ENCODE measurements around the gene PLAAT5. TPM values are rescaled to one million over a fixed set of nuclear protein-coding genes. Genes with fewer than 3 reads are reported as not detected.

The PLAAT5 gene
- total RNA-seq, 1 experiment from 2014 or later = not detected

GRCh38 chr11:63485777-63486176 is 5.2 kb downstream of the PLAAT5 start:
- DNase-seq (ENCODE audit: low spot score) = no peak
- BruUV-seq (replicated peaks) = no TSS peak
- CTCF ChIA-PET = no interaction called here
- Histone ChIP-seq H3K4me1 (ENCODE audit: insufficient read depth, low read length, poor library complexity, severe bottlenecking) (no peaks in the 10 kb centered on the region), H3K36me3 (ENCODE audit: insufficient read depth, low read length, poor library complexity, severe bottlenecking) (no peaks in the 10 kb centered on the region), H3K27me3 (replicated peaks; ENCODE audit: insufficient read depth, low read depth, low read length, poor library complexity) (peaks cover 41% of the 10 kb centered on the region), H3K4me3 (ENCODE audit: low read depth, low read length, poor library complexity, severe bottlenecking) (no peak overlapping the region), H3K9me3 (ENCODE audit: low read depth, low read length, poor library complexity, severe bottlenecking) (peaks cover 12% of the 10 kb centered on the region), H3K27ac (ENCODE audit: low read depth, low read length, poor library complexity, severe bottlenecking) (no peak overlapping the region)
- TF ChIP-seq EZH2 (IDR thresholded peaks at IDR 0.05; ENCODE audit: borderline replicate concordance, low read depth, low read length, poor library complexity, severe bottlenecking) (no peak), CTCF (conservative IDR thresholded peaks at IDR 0.05; ENCODE audit: low read depth, low read length) (no peak)
- POLR2A ChIA-PET (ENCODE audit: low non-redundant PET) = no interaction called here
- intact Hi-C loops (cut with micrococcal nuclease; ENCODE audit: unreplicated experiment) = no loop called here

GRCh38 chr11:63480039-63480438 is 10.9 kb downstream of the PLAAT5 start:
- Histone ChIP-seq H3K9me3 (ENCODE audit: low read depth, low read length, poor library complexity, severe bottlenecking) (peaks cover 9% of the 10 kb centered on the region), H3K4me3 (ENCODE audit: low read depth, low read length, poor library complexity, severe bottlenecking) (no peak overlapping the region), H3K4me1 (ENCODE audit: insufficient read depth, low read length, poor library complexity, severe bottlenecking) (no peaks in the 10 kb centered on the region), H3K27ac (ENCODE audit: low read depth, low read length, poor library complexity, severe bottlenecking) (no peak overlapping the region), H3K27me3 (replicated peaks; ENCODE audit: insufficient read depth, low read depth, low read length, poor library complexity) (no peaks in the 10 kb centered on the region), H3K36me3 (ENCODE audit: insufficient read depth, low read length, poor library complexity, severe bottlenecking) (no peaks in the 10 kb centered on the region)
- CTCF ChIA-PET = interaction anchor here (2.4 kb wide), 1 partner anchor 156 kb away, joined by 19 read pairs; no protein-coding TSS in a partner anchor
- intact Hi-C loops (cut with micrococcal nuclease; ENCODE audit: unreplicated experiment) = no loop called here
- POLR2A ChIA-PET (ENCODE audit: low non-redundant PET) = no interaction called here
- TF ChIP-seq CTCF (conservative IDR thresholded peaks at IDR 0.05; ENCODE audit: low read depth, low read length) (no peak), EZH2 (IDR thresholded peaks at IDR 0.05; ENCODE audit: borderline replicate concordance, low read depth, low read length, poor library complexity, severe bottlenecking) (no peak)
- BruUV-seq (replicated peaks) = no TSS peak
- DNase-seq (ENCODE audit: low spot score) = no peak

GRCh38 chr11:63478896-63479295 is 12.1 kb downstream of the PLAAT5 start:
- intact Hi-C loops (cut with micrococcal nuclease; ENCODE audit: unreplicated experiment) = loop anchor here (1.0 to 5.0 kb wide), 3 partner anchors 157 to 668 kb away; no protein-coding TSS in a partner anchor
- POLR2A ChIA-PET (ENCODE audit: low non-redundant PET) = no interaction called here
- BruUV-seq (replicated peaks) = no TSS peak
- CTCF ChIA-PET = interaction anchor here (0.6 to 2.4 kb wide), 6 partner anchors 142 to 467 kb away, joined by 3 to 19 read pairs (median 5); no protein-coding TSS in a partner anchor
- Histone ChIP-seq H3K9me3 (ENCODE audit: low read depth, low read length, poor library complexity, severe bottlenecking) (peaks cover 7% of the 10 kb centered on the region), H3K36me3 (ENCODE audit: insufficient read depth, low read length, poor library complexity, severe bottlenecking) (no peaks in the 10 kb centered on the region), H3K4me3 (ENCODE audit: low read depth, low read length, poor library complexity, severe bottlenecking) (no peak overlapping the region), H3K27me3 (replicated peaks; ENCODE audit: insufficient read depth, low read depth, low read length, poor library complexity) (no peaks in the 10 kb centered on the region), H3K4me1 (ENCODE audit: insufficient read depth, low read length, poor library complexity, severe bottlenecking) (no peaks in the 10 kb centered on the region), H3K27ac (ENCODE audit: low read depth, low read length, poor library complexity, severe bottlenecking) (no peak overlapping the region)
- DNase-seq (ENCODE audit: low spot score) = peak; percentile 83
- TF ChIP-seq CTCF (conservative IDR thresholded peaks at IDR 0.05; ENCODE audit: low read depth, low read length) (peak; percentile 97), EZH2 (IDR thresholded peaks at IDR 0.05; ENCODE audit: borderline replicate concordance, low read depth, low read length, poor library complexity, severe bottlenecking) (no peak)
